CD4-positive, CD25-positive, alpha-beta regulatory T cell (primary cell): ENCODE results near the gene CNOT6L. TPM values are rescaled to one million over a fixed set of nuclear protein-coding genes. Genes with fewer than 3 reads are reported as not detected.

Source experiments
- polyA plus RNA-seq, 4 donors: library from polyadenylated mRNA; unstranded; fragments of 300-500 nt; fragmentation: Illumina TruSeq; gene quantifications; one replicate each; pipeline ENCODE4 v1.2.3, GENCODE V29; 2021
- total RNA-seq: library from RNA; stranded (reverse); gene quantifications from one replicate; pipeline ENCODE4 v1.2.3, GENCODE V29; 2022

The CNOT6L gene
- total and polyA plus RNA-seq, 5 donors from 2014 or later, result 44.1 to 237 (median 54.2) TPM

Other genes starting within 250 kb of the CNOT6L start
- gene CXCL13, start 213.5 kb downstream of the CNOT6L start, total RNA-seq, result not detected
- not detected for gene CXCL13, start 213.5 kb downstream of the CNOT6L start, polyA plus RNA-seq
- 31.3 TPM for gene MRPL1, start 43.5 kb upstream of the CNOT6L start, total RNA-seq
- 10 to 100 TPM; 32.0 to 36.8 (median 33.7) TPM for gene MRPL1, start 43.5 kb upstream of the CNOT6L start, polyA plus RNA-seq
- gene FRAS1, start 238.0 kb upstream of the CNOT6L start, total RNA-seq, result not detected
- not detected for gene FRAS1, start 238.0 kb upstream of the CNOT6L start, polyA plus RNA-seq